Measurements from ENCODE around the gene HECTD4.

DNA sequence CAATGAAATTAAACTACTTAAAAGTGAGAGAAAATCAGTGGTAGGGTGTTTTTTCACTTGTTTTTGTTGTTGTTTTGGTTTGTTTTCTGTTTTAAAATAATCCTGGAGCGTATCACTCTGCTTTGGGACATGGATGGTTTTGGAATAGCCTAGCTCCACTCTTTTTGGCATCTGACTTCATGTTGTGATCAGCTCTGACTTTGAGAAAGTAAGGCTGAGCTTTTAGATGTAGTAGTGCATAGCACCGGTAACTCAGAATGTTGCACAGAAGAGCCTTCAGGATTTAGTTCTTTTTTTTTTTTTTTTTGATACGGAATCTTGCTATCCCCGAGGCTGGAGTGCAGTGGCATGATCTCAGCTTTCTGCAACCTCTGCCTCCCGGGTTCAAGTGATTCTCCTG lies 248.8 kb downstream of the HECTD4 start:
- no peak for TF ChIP-seq EZH2 (IDR thresholded peaks at IDR 0.05; ENCODE audit: borderline replicate concordance, low read length)
- TF ChIP-seq, protein P1, sequence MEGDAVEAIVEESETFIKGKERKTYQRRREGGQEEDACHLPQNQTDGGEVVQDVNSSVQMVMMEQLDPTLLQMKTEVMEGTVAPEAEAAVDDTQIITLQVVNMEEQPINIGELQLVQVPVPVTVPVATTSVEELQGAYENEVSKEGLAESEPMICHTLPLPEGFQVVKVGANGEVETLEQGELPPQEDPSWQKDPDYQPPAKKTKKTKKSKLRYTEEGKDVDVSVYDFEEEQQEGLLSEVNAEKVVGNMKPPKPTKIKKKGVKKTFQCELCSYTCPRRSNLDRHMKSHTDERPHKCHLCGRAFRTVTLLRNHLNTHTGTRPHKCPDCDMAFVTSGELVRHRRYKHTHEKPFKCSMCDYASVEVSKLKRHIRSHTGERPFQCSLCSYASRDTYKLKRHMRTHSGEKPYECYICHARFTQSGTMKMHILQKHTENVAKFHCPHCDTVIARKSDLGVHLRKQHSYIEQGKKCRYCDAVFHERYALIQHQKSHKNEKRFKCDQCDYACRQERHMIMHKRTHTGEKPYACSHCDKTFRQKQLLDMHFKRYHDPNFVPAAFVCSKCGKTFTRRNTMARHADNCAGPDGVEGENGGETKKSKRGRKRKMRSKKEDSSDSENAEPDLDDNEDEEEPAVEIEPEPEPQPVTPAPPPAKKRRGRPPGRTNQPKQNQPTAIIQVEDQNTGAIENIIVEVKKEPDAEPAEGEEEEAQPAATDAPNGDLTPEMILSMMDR (IDR thresholded peaks at IDR 0.05; ENCODE audit: low read length): no peak
